HG03196 (cell line): ENCODE results near the gene OR3A3.

Experiments used
- ATAC-seq: cut with Tn5 transposase; IDR thresholded peaks from one replicate; pipeline ENCODE4 v1.9.1; 2021; ENCODE audit not compliant: unreplicated experiment

The OR3A3 gene

GRCh38 chr17:3471599-3471998, 60.4 kb downstream of the OR3A3 start, which contains the start of gene SPATA22:
TSS of gene SPATA22 (minus strand) at chr17:3471819. CDS start at chr17:3469325, 2,494 bp downstream.
- no peak for ATAC-seq

GRCh38 chr17:3472137-3472536, 61.0 kb downstream of the OR3A3 start:
- no peak for ATAC-seq
